ENCODE data around the gene HBG1. TPM values are rescaled to one million over a fixed set of nuclear protein-coding genes. Genes with fewer than 3 reads are reported as not detected.

HBG1 gene
- total RNA-seq, 1 donor from 2014 or later = not detected

DNA sequence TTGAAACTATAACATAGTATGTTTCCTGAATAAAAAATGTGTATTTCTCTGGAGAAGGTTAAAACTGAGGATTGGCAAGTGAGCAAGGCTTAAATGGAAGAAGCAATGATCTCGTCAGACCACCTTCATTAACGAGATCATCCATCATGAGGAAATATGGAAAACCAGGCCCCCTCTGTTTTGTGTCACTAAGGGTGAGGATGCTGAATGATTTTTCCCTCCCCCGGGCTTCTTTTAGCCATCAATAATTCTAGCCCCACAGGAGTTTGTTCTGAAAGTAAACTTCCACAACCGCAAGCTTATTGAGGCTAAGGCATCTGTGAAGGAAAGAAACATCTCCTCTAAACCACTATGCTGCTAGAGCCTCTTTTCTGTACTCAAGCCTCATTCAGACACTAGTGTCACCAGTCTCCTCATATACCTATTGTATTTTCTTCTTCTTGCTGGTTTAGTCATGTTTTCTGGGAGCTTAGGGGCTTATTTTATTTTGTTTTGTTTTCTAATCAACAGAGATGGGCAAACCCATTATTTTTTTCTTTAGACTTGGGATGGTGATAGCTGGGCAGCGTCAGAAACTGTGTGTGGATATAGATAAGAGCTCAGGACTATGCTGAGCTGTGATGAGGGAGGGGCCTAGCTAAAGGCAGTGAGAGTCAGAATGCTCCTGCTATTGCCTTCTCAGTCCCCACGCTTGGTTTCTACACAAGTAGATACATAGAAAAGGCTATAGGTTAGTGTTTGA is 25.9 kb upstream of the HBG1 start:
- intact Hi-C loops (cut with DNase I) = no loop called here
- Histone ChIP-seq H3K36me3 (no peaks in the 10 kb centered on the region), H3K4me3 (no peak overlapping the region), H3K4me1 (no peaks in the 10 kb centered on the region), H3K27me3 (no peaks in the 10 kb centered on the region), H3K27ac (no peak overlapping the region), H3K9me3 (no peaks in the 10 kb centered on the region)
- no peak for DNase-seq (ENCODE audit: low spot score in 2 of 2)
- no peak for TF ChIP-seq CTCF (IDR thresholded peaks at IDR 0.05)

DNA sequence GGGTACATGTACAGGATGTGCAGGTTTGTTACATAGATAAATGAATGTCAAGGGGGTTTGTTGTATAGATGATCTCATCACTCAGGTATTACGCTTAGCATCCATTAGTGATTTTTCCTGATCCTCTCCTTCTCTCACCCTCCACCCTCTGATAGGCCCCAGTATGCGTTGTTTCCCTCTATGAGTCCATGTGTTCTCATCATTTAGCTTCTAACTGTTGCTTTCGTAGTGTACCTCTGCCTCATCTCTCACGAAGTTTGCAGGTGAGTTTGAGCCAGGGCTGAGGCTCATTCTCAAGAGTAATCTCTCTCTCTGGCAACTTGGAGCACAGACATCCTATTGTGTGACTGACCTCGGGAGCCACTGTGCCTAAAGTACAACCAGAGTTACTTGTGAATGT is 24.7 kb upstream of the HBG1 start:
- no peak overlapping the region for H3K4me3 ChIP-seq
- intact Hi-C loops (cut with DNase I) = no loop called here
- DNase-seq (ENCODE audit: low spot score in 2 of 2) = no peak
- H3K36me3 ChIP-seq = no peaks in the 10 kb centered on the region
- no peaks in the 10 kb centered on the region for H3K9me3 ChIP-seq
- H3K4me1 ChIP-seq = no peaks in the 10 kb centered on the region
- no peak overlapping the region for H3K27ac ChIP-seq
- TF ChIP-seq CTCF (IDR thresholded peaks at IDR 0.05) = no peak
- H3K27me3 ChIP-seq = no peaks in the 10 kb centered on the region

DNA sequence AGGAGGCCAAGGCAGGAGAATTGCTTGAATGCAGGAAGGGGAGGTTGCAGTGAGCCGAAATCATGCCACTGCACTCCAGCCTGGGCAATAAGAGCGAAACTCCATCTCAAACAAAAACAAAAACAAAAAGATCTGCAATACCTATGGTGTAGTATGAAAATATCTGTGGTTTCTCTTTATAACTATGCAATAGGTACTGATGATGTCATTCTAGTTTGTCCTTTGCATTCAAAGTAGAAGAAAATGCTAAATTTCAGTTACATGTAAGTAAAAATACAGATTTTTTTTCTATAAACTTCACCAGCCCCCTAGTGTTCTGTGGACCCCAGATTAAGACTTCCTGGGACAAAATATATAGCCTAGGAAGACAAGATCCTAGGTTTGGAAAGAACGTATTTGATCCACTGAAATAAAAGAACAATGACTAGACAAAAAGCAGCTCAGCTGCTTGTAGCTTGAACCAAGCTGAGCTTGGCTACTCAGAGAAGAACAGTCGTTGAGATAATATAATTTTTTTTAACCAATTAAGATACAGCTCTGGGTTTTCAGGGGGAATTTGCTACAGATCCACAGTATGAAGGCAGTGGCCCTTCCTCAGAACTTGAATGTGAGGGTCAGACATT is 22.8 kb upstream of the HBG1 start:
- no peak for DNase-seq (ENCODE audit: low spot score in 2 of 2)
- H3K4me3 ChIP-seq = no peak overlapping the region
- H3K9me3 ChIP-seq = no peaks in the 10 kb centered on the region
- intact Hi-C loops (cut with DNase I) = no loop called here
- no peaks in the 10 kb centered on the region for H3K4me1 ChIP-seq
- H3K27ac ChIP-seq = no peak overlapping the region
- no peaks in the 10 kb centered on the region for H3K36me3 ChIP-seq
- H3K27me3 ChIP-seq = no peaks in the 10 kb centered on the region
- TF ChIP-seq CTCF (IDR thresholded peaks at IDR 0.05) = no peak

DNA sequence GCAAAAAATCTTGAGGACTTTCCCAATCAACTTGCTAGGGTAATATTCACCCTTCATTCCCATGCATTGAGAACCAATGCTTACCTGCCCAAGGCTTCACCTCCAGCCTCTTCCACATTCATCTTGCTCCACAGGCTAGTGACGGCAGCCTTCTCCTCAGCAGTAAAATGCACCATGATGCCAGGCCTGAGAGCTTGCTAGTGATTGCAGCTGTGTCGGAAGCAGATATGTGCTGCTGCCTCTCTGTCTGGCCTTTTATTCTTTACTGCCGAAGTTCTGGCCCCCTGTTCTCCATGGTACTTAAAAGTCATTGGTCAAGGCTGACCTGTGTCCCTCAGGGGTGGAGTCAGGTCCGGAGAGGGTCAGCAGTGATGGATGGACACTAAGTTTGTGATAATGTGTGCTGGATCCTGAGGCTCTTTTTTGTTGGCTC is 20.1 kb upstream of the HBG1 start, which contains the start of gene HBE1:
Gene HBE1, minus strand, starts transcription at position 231 of the 433 bp plus-strand sequence. Its CDS starts 55 bp downstream, at position 176.
- DNase-seq (ENCODE audit: low spot score in 2 of 2) = no peak
- Histone ChIP-seq H3K9me3 (no peaks in the 10 kb centered on the region), H3K27ac (no peak within 1 kb of the TSS), H3K4me3 (no peak within 1 kb of the TSS), H3K27me3 (no peaks in the 10 kb centered on the region), H3K36me3 (no peaks in the 10 kb centered on the region), H3K4me1 (no peaks in the 10 kb centered on the region)
- intact Hi-C loops (cut with DNase I) = no loop called here
- no peak for TF ChIP-seq CTCF (IDR thresholded peaks at IDR 0.05)

DNA sequence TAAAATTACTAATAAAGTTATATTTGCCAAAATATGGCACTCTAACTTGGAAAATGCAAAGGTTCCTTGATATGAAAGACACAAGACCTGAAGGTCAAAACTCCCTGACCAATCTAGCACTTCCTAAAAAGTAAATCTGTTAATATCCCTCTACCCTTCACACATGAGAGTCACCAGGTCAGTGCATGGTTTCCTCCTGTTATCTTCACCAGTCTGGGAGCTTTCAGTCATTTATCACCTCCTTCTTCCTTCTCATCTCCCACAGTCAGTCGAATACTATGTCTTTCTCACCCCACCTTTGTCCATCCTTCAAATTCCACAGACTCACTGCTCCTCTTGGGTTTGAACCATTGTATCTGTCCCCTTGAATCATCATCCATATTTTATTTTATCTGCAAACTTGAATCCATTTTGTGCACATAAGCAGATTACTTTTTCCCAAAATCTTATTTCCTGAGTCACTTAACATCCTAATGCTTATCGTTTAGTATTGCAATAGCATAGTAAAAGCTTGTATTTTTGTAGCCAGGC is 17.4 kb upstream of the HBG1 start:
- intact Hi-C loops (cut with DNase I) = no loop called here

More for the DNA sequence above, 17.4 kb upstream of the HBG1 start:
- H3K9me3 ChIP-seq = no peaks in the 10 kb centered on the region
- no peak overlapping the region for H3K4me3 ChIP-seq
- no peaks in the 10 kb centered on the region for H3K4me1 ChIP-seq
- no peak for TF ChIP-seq CTCF (IDR thresholded peaks at IDR 0.05)
- no peak for DNase-seq (ENCODE audit: low spot score in 2 of 2)
- no peaks in the 10 kb centered on the region for H3K27me3 ChIP-seq
- H3K36me3 ChIP-seq = no peaks in the 10 kb centered on the region
- H3K27ac ChIP-seq = no peak overlapping the region
